Breast epithelium (tissue), 3 donors: ENCODE results near the gene NSD2.

Experiments used
- CTCF ChIP-seq, 3 donors: fragments of 450-650 bp; IDR thresholded peaks; one replicate each; pipeline ENCODE4 v1.5.1; 2016 to 2017; ENCODE audit warnings: antibody characterized with exemption in 3 of 3, mild to moderate bottlenecking in 3 of 3, moderate library complexity in 3 of 3
- POLR2A ChIP-seq: fragments of 450-650 bp; IDR thresholded peaks from one replicate; pipeline ENCODE4 v1.6.1; 2016; ENCODE audit warnings: antibody characterized with exemption, mild to moderate bottlenecking, moderate library complexity
- POLR2AphosphoS5 ChIP-seq, 3 donors: sonication (generic); formaldehyde crosslinking; IDR thresholded peaks; one replicate each; pipeline ENCODE4 v1.6.1; 2017; ENCODE audit warnings: antibody characterized with exemption in 3 of 3

GRCh38 chr4:1991596-1992434 lies 120.6 kb downstream of the NSD2 start:
- TF ChIP-seq POLR2A: no peak
- TF ChIP-seq CTCF (IDR thresholded peaks at IDR 0.05): no peak
- TF ChIP-seq POLR2AphosphoS5 (IDR thresholded peaks at IDR 0.05): peak in 1 of 3 donors; percentile 53
